HG03460 (cell line): Measurements from ENCODE around the gene SRGAP1.

Source experiments
- ATAC-seq: cut with Tn5 transposase; IDR thresholded peaks from one replicate; pipeline ENCODE4 v1.9.1; 2021; ENCODE audit not compliant: unreplicated experiment

The SRGAP1 gene

GRCh38 chr12:63964301-63964700 is 119.8 kb downstream of the SRGAP1 start:
- ATAC-seq, result no peak

GRCh38 chr12:63965936-63966605 is 121.6 kb downstream of the SRGAP1 start:
- ATAC-seq, result no peak

DNA sequence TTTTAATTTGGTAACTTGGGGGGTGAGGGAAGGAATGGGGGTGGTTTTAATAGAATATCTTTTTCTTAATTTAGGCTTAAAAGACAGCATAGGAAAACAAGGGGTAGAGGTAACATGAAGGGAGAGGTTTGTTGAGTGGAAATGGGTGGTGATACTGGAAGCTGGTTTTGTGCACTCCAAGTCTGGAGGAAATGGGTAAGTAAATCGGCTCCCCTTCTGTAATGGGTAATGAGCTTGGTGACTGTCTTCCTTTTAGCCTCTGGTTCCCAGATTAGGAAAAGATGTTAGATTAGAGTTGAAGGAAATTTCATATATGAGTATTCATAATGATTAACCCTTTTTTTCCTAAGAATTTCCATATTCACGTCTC is 122.1 kb downstream of the SRGAP1 start:
- ATAC-seq, result no peak

DNA sequence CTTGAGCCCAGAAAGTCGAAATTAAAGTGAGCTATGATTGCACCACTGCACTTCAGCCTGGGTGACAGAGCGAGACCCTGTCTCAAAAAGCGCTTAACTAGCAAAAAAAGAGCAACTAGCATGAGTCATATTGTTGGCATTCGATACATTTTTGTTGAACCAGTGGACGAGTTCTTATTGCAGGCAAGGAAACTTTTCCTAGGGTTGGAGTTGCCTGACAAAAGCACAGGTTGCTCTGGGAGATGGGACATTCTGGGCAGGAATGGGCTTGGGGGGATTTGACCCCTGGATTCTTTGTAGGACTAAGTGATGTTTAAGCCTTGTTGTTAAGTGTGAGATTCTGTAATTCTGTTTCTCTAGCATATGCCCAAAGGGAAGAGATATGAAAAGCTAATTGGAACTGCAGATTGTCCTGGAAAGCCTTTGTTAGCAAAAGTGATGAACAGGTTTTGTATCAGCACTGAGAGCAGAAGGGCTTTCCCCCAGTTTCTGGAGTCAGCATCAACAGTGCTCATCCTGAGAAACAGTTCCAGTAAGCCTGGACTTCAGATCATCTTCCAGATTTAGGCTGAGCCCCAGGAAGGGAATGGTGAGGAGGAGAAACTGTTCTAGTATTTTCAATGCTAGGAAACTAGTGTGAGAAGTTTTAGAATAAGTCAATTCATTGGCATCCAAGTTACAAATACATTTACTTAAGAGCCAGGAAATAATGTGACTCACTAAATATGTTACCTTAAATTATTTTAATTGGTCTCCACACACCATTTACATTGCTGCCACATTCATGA is 123.1 kb downstream of the SRGAP1 start:
- no peak for ATAC-seq

DNA sequence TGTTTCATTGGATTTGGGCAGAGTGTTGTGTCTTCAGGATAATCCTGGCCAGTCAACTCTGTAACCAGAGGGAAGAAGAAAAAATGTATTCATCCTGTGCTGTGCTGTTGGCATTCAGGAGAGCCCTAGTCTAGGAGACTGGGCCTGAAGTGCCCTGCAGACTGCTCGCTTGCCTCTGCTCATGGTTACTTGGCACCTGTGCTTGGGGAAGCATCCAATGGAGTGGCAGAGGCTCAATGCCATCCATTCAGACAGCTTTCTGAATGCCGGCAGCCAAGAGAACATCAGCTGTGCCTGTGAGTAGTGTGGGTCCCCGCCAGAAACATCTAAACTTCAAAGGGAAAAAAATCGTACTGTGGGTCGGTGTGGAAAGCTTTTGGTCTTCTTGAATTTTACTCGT is 124.2 kb downstream of the SRGAP1 start:
- no peak for ATAC-seq

GRCh38 chr12:63976902-63977395 is 132.4 kb downstream of the SRGAP1 start:
- ATAC-seq, result no peak

GRCh38 chr12:63977441-63977840 is 132.9 kb downstream of the SRGAP1 start:
- no peak for ATAC-seq

DNA sequence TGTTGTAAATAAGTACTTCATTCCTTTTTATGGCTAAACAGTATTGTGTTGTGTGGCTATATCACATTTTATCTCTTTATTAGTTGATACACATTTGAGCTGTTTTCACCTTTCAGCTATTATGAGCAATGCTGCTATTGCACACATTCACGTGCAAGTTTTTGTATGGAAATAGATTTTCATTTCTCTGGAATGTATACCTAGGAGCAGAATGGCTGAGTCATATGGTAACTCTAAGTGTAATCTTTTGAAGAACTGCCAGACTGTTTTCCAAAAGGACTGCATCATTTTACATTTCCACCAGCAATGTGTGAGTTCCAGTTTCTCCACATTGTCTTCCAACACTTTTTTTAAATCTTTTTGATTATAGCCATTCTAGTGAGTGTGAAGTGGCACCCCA is 134.0 kb downstream of the SRGAP1 start:
- no peak for ATAC-seq

DNA sequence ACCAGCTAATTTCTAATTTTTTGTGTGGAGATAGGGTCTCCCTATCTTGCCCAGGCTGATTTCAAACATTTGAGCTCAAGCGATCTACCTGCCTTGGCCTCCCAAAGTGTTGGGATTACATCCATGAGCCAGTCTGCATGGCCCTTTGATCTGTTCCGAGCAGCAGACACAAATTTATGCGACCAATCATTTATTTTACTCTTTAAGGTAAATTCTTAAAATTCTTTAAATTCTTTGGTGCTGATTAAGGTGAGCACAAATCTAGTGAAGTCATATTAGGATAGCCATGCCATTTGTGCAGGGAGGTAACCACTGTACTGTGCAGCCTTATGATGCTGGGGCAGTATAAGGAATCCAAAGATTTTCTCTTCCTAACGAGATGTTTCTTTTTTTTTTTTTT is 135.7 kb downstream of the SRGAP1 start:
- no peak for ATAC-seq

DNA sequence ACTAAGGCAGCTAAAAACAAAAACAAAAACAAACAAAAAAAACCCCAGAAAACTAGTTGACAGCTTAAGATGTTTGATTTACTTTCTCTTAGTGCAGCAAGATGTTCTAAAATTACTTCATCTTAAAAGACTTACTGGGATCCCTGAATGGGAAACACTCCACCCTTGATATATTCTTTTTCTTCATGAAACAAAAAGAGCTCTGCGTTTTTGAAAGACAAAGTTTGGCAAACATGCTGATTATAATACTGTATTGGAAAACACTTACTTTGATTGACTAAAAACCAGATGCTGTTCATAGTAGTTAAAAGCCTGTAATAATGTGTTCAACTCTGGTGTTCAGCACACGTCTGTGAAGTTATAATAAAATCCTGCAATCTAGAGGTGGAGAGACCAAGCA is 136.8 kb downstream of the SRGAP1 start:
- no peak for ATAC-seq

DNA sequence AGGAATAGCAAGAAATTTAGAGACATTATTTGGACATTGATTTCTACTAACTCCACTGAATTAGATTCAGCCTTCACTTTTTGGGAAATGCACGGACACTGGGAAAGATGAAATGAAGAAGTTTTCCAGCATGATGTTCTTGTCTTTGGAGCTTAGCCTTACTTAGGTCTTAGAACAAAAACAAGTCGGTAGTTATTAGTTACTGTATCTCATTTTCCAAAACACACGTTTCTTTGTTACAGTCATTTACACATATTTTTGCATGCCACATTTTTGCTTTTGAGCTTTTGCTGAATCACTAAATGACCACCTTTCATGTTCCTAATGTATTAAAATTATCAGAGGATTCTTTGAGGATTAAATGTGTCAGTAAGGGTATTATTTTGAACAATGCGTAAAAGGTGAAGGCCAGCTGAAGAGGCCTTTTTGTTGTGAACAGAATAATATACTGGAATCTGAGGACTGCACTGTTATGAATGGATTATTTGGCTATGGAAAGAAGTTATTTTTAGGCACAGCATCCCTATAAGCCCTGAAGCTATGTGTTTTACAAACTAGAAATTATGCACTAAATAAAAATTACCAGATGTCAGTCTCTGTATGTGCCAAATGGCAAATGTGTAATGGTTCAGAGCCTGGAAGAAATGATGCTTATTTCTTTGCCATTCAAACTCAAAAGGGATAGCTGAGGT is 138.2 kb downstream of the SRGAP1 start:
- ATAC-seq, result no peak

- ATAC-seq, result no peak
Measured at GRCh38 chr12:63985456-63985855, 141.0 kb downstream of the SRGAP1 start.

GRCh38 chr12:63985945-63986344 is 141.4 kb downstream of the SRGAP1 start:
- no peak for ATAC-seq

- no peak for ATAC-seq
Measured at GRCh38 chr12:63989301-63989845, 144.9 kb downstream of the SRGAP1 start.

DNA sequence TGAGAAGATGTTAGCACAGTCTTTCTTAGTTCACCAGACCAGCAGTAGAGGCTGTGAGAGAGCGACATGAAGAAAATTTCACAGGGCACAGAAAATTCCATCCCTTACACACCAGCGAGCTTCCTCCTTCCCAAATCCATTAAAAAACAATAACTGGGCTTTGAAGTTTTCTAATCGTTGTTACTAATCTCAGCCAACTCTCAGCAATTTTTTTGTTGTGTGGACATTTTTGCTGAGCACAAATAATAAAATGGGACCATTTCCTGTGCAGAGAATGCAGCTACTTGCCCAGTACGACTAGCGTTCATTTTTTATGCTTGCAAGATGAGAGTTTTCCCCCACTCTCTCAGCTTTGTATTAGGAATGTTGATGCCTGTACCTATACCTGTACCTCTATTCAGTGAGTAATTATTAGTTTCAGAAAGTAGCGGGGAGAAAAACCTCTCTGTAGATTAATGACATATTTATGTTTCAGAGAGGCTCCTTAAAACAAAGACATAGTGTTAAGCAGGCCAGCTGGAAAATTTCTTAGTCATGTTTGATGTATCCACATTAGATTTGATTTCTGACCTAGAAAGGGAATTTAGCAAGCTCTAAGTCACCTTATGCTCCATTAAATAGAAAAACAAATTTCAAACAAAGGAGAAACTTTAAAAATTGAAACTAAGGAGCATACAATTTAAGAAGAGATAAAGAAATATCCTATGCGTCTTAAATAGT is 146.5 kb downstream of the SRGAP1 start:
- no peak for ATAC-seq

DNA sequence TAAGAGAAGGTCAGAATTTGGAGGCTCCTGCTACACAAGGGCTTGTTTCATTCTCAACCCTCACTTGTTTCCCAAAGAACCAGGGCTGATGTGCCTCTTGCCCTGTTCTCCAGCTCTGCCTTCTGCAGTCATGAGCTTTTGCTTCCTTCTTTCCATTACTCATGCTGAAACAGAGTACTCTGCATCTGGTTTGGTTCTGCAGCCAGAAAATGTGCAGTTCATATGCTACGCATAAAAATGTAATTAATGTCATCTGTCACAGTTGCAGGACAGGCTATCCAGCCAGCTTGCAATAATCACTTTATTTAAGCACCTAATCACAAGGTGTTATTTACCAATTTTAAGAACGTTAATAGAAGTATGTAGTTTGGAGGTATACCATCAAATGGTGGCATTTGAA is 150.2 kb downstream of the SRGAP1 start:
- no peak for ATAC-seq

DNA sequence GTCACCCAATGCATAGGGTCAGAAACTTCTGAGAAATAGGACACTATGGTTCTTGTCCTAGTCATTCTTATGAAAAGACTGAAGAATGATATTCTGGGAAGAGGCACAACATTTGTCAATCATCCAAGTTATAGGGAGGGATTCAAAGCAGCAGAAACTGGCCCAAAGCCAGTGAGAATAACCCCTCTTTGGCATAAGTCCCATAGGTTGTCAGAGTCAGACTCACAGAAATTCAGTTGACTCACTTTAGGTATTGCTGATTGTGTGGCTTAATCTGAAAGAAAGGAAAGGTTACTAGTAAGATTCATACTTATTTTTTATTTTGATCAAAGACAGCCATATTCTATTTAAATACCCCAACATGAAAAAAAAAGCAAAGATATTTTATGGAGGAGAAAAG is 151.0 kb downstream of the SRGAP1 start:
- no peak for ATAC-seq

- ATAC-seq, result no peak
Measured at GRCh38 chr12:63996556-63996955, 152.1 kb downstream of the SRGAP1 start.

GRCh38 chr12:63997198-63997597 is 152.7 kb downstream of the SRGAP1 start:
- ATAC-seq, result no peak

DNA sequence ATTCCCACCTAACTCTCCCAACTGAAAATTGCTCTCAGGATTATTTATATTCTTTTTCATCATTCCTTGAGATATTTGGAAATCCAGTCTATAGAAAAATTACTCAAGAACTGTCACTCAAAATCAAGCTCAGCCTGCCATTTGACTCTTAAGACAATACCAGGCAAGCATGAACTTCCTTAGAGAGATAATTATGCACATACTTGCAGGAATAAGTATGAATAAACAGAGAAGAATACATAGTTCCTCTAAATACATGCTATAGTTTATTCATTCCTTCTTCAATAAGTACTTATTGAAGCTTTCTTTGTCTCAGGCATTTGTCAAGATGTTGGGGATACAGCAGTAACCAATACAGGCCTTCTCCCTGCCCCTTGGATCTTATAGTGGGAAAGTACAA is 154.1 kb downstream of the SRGAP1 start:
- no peak for ATAC-seq

DNA sequence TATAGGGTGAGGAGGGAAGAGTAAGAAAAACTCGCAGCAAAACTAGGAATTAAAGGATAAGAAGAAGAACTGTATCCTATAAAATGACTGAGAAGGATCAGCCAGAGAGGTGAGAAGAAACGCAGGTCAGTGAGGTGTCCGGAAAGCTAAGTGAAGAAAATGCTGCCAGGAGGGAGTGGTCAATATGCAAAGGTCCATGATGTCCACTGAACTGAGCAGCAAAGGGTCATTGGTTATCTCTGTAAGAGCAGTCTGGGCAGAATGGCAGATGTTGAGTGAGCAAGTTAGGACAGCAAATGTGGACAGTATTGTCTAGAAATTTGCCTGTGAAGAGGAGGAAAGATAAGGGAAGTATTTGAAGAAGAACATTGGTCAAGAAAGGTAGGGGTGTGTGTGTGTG is 155.4 kb downstream of the SRGAP1 start:
- no peak for ATAC-seq
